ENCODE data around the gene ZFAND3. TPM values are rescaled to one million over a fixed set of nuclear protein-coding genes. Genes with fewer than 3 reads are reported as not detected.

The ZFAND3 gene
- total and polyA plus RNA-seq, 2 of the 4 experiments (the other 2 are of a cell fraction), result 10.9 to 26.7 TPM

DNA sequence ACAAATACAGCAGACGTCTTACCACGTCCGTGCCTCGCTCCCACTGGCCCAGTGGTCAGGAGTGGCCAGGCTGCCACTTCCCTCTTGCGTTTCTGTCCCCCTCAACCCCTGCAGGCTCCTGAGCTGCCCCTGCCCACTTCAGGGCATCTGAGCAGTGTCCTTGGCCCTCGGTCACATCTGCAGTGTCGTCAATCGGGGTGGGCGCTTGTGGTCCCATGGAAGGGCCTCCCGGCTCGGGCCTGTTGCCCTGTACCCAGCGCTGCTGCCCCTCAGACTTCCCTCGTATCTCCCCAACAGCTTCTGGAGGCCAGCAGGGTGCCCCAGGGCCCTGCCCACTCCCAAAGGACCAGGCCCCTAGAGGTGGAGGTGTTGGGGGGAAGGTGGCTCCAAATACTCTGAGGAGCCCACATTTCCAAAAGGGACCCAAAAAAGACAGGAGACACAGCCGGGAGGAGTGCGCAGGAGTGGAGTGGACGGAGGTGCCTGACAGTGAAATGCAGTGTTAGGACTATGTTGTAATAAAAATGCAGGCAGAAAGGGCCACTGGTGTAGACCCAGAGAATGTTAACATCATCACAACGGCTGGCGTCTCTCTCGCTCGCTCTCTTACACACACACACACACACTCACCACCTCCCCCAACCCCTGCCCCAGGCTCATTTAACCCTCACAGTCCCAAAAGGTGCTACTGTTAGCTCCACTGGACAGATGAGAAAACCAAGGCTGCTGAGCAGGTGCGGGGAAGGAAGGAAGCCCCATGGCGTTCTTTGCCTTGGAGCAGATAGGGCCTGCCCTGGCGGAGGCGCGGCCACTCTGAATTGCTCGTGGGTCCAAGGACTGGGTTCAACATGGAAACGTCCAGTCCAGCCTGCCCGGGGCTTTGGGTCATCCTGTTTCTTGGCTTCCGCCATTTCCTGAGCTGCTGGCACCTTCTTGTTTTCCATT lies 343.9 kb downstream of the ZFAND3 start:
- H3K56ac ChIP-seq (ENCODE audit: extremely low read depth, insufficient read depth, low read length), result no peak overlapping the region
- no peak overlapping the region for H4K8ac ChIP-seq (ENCODE audit: low read depth in 2 of 2, low read length in 2 of 2)
- no peak for DNase-seq
- peaks cover 12% of the 10 kb centered on the region for H3K9me1 ChIP-seq (ENCODE audit: insufficient read depth, low read length)
- H2BK20ac ChIP-seq (ENCODE audit: low read depth, low read length), result no peak overlapping the region
- H3K27ac ChIP-seq (ENCODE audit: insufficient read depth, low read length), result no peak overlapping the region
- no peaks in the 10 kb centered on the region for H4K20me1 ChIP-seq (ENCODE audit: insufficient read depth, low read length)
- no peak overlapping the region for H3K23ac ChIP-seq (ENCODE audit: low read depth, low read length)
- no peaks in the 10 kb centered on the region for H3K9me3 ChIP-seq (ENCODE audit: control insufficient read depth, insufficient read depth, low read length)
- in situ Hi-C loops (cut with MboI; ENCODE audit: low sequenced_read_pairs), result no loop called here
- no TSS peak for BruUV-seq (replicated peaks)
- ChIA-PET POLR2A (ENCODE audit: unreplicated experiment) (no interaction called here), CTCF (no interaction called here)
- no peak overlapping the region for H3K4me3 ChIP-seq (ENCODE audit: insufficient read depth, low read depth, low read length)
- H3K4ac ChIP-seq (ENCODE audit: low read depth, low read length), result no peak overlapping the region
- no peak overlapping the region for H2AK9ac ChIP-seq (replicated peaks; ENCODE audit: low read depth, low read length, poor library complexity)
- H2BK15ac ChIP-seq (ENCODE audit: low read depth, low read length), result no peak overlapping the region
- H3K14ac ChIP-seq (replicated peaks; ENCODE audit: low read depth, low read length), result no peak overlapping the region
- H3K4me1 ChIP-seq (ENCODE audit: control insufficient read depth, insufficient read depth, low read length), result no peaks in the 10 kb centered on the region
- H3K27me3 ChIP-seq (ENCODE audit: control insufficient read depth, insufficient read depth, low read length), result no peaks in the 10 kb centered on the region
- no peak overlapping the region for H3K9ac ChIP-seq (ENCODE audit: low read depth, low read length)
- intact Hi-C loops (cut with micrococcal nuclease), result no loop called here
- no peak overlapping the region for H3K18ac ChIP-seq (ENCODE audit: low read depth, low read length)
- H2AK5ac ChIP-seq (ENCODE audit: low read depth, low read length), result no peak overlapping the region
- no peak overlapping the region for H2BK5ac ChIP-seq (ENCODE audit: low read depth, low read length, poor library complexity, severe bottlenecking)
- 92% methylated on average over 17 of the region's 29 CpGs; no CpG with 5 or more reads in 1 of the 2 experiments for WGBS, 2 experiments (ENCODE audit: extremely low coverage in 2 of 2, insufficient read length in 1 of 2)
- no peak overlapping the region for H3K4me2 ChIP-seq (ENCODE audit: low read depth, low read length)
- H4K91ac ChIP-seq (ENCODE audit: insufficient read depth, low read depth, low read length), result no peak overlapping the region
- dilution Hi-C loops (cut with HindIII; ENCODE audit: low sequenced_read_pairs, unreplicated experiment), result no loop called here
- TF ChIP-seq RFX5 (IDR thresholded peaks at IDR 0.05; ENCODE audit: low read depth, low read length) (no peak), MAFK (IDR thresholded peaks at IDR 0.05; ENCODE audit: low read depth, low read length) (no peak), MXI1 (IDR thresholded peaks at IDR 0.05; ENCODE audit: borderline replicate concordance, low read depth, low read length) (no peak), NFE2L2 (IDR thresholded peaks at IDR 0.05; ENCODE audit: low read depth, low read length) (no peak), CEBPB (IDR thresholded peaks at IDR 0.05; ENCODE audit: low read depth, low read length) (no peak), MAZ (IDR thresholded peaks at IDR 0.05; ENCODE audit: borderline replicate concordance, low read depth, low read length) (no peak), POLR2A (IDR thresholded peaks at IDR 0.05; ENCODE audit: low read depth, low read length) (no peak), RCOR1 (IDR thresholded peaks at IDR 0.05; ENCODE audit: insufficient replicate concordance, low read length) (no peak), SMC3 (IDR thresholded peaks at IDR 0.05; ENCODE audit: low read depth, low read length) (no peak), FOS (IDR thresholded peaks at IDR 0.05; ENCODE audit: low read depth, low read length) (no peak), BHLHE40 (IDR thresholded peaks at IDR 0.05; ENCODE audit: low read depth, low read length) (no peak)
- TF ChIP-seq, protein P1, sequence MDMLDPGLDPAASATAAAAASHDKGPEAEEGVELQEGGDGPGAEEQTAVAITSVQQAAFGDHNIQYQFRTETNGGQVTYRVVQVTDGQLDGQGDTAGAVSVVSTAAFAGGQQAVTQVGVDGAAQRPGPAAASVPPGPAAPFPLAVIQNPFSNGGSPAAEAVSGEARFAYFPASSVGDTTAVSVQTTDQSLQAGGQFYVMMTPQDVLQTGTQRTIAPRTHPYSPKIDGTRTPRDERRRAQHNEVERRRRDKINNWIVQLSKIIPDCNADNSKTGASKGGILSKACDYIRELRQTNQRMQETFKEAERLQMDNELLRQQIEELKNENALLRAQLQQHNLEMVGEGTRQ (IDR thresholded peaks at IDR 0.05; ENCODE audit: low read depth, low read length), result no peak
- TF ChIP-seq, protein P2, sequence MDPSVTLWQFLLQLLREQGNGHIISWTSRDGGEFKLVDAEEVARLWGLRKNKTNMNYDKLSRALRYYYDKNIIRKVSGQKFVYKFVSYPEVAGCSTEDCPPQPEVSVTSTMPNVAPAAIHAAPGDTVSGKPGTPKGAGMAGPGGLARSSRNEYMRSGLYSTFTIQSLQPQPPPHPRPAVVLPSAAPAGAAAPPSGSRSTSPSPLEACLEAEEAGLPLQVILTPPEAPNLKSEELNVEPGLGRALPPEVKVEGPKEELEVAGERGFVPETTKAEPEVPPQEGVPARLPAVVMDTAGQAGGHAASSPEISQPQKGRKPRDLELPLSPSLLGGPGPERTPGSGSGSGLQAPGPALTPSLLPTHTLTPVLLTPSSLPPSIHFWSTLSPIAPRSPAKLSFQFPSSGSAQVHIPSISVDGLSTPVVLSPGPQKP (IDR thresholded peaks at IDR 0.05; ENCODE audit: borderline replicate concordance, low read depth, low read length), result no peak
- H4K5ac ChIP-seq (ENCODE audit: low read depth, low read length), result no peak overlapping the region
- no peak for ATAC-seq (ENCODE audit: low read depth)
- peaks cover 8% of the 10 kb centered on the region; the same call in 1 of the 2 replicates for H3K36me3 ChIP-seq (ENCODE audit: control insufficient read depth, insufficient read depth, low read length)
- H2AFZ ChIP-seq (replicated peaks; ENCODE audit: low read length, poor library complexity), result no peak overlapping the region
- no peak overlapping the region for H2BK120ac ChIP-seq (ENCODE audit: low read depth, low read length)
- peaks cover 3 to 21% of the 10 kb centered on the region in 2 experiments; a peak in 3 of 4 replicates for H3K79me1 ChIP-seq (ENCODE audit: low read depth in 1 of 2, low read length in 2 of 2)

Data from IMR-90 (cell line).